ENCODE results near the gene FEN1.

DNA sequence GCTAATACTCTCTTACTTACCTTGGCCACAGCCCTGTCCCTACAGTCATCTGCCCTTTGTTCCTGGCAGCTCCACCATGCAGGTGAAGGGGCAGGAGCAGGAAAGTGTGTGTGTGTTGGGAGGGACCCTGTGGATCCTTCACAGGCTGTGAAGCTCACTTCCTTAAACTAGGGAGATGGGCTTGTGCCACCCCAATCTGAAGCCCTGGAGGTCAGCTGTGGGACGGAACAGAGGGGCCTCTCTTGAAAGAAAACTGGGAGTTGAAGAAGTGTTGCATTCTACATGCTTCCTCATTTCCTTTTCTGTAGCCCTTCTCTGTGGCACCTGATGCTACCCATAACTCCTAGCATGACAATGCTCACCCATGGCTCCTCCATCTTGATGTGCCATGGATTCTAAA, 12.4 kb downstream of the FEN1 start:
- TF ChIP-seq, protein P1, sequence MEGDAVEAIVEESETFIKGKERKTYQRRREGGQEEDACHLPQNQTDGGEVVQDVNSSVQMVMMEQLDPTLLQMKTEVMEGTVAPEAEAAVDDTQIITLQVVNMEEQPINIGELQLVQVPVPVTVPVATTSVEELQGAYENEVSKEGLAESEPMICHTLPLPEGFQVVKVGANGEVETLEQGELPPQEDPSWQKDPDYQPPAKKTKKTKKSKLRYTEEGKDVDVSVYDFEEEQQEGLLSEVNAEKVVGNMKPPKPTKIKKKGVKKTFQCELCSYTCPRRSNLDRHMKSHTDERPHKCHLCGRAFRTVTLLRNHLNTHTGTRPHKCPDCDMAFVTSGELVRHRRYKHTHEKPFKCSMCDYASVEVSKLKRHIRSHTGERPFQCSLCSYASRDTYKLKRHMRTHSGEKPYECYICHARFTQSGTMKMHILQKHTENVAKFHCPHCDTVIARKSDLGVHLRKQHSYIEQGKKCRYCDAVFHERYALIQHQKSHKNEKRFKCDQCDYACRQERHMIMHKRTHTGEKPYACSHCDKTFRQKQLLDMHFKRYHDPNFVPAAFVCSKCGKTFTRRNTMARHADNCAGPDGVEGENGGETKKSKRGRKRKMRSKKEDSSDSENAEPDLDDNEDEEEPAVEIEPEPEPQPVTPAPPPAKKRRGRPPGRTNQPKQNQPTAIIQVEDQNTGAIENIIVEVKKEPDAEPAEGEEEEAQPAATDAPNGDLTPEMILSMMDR (IDR thresholded peaks at IDR 0.05): no peak
- no peak for TF ChIP-seq POLR2A (IDR thresholded peaks at IDR 0.05)
